ENCODE results near the gene DDX55.

Gene DDX55

GRCh38 chr12:123598522-123598921 is 3.4 kb upstream of the DDX55 start:
- H3K9ac ChIP-seq (ENCODE audit: low read length): no peak overlapping the region
- TF ChIP-seq EZH2phosphoT487 (conservative IDR thresholded peaks at IDR 0.05; ENCODE audit: low read length) (no peak), CTCF (IDR thresholded peaks at IDR 0.05; ENCODE audit: insufficient read depth, low read length, poor library complexity, severe bottlenecking) (no peak)
- no peak overlapping the region for H2AFZ ChIP-seq (ENCODE audit: low read depth, low read length, severe bottlenecking)
- peaks cover 16% of the 10 kb centered on the region; the same call in 1 of the 2 replicates for H3K36me3 ChIP-seq (ENCODE audit: low read length)
- no peaks in the 10 kb centered on the region for H3K27me3 ChIP-seq (ENCODE audit: low read length)
- H3K27ac ChIP-seq (ENCODE audit: low read depth, low read length): no peak overlapping the region
- peaks cover 31% of the 10 kb centered on the region for H3K79me2 ChIP-seq (ENCODE audit: insufficient read depth, low read length)
- H3K9me3 ChIP-seq (ENCODE audit: insufficient read depth, low read length): no peaks in the 10 kb centered on the region
- H3K9me2 ChIP-seq (replicated peaks; ENCODE audit: insufficient read depth, low read length): no peaks in the 10 kb centered on the region
- no peaks in the 10 kb centered on the region for H4K20me1 ChIP-seq (ENCODE audit: low read depth, low read length)
- H3F3A ChIP-seq (ENCODE audit: insufficient read depth): peaks cover 38% of the 10 kb centered on the region
- H3K4me3 ChIP-seq (ENCODE audit: insufficient read depth, low read length, poor library complexity, severe bottlenecking): no peak overlapping the region
- no peak overlapping the region for H3K4me2 ChIP-seq (ENCODE audit: low read depth, low read length, poor library complexity, severe bottlenecking)

- Histone ChIP-seq H4K20me1 (ENCODE audit: low read depth, low read length) (no peaks in the 10 kb centered on the region), H3F3A (ENCODE audit: insufficient read depth) (peaks cover 38% of the 10 kb centered on the region), H3K9ac (ENCODE audit: low read length) (no peak overlapping the region), H3K4me3 (ENCODE audit: insufficient read depth, low read length, poor library complexity, severe bottlenecking) (no peak overlapping the region), H3K9me2 (replicated peaks; ENCODE audit: insufficient read depth, low read length) (no peaks in the 10 kb centered on the region), H2AFZ (ENCODE audit: low read depth, low read length, severe bottlenecking) (no peak overlapping the region), H3K79me2 (ENCODE audit: insufficient read depth, low read length) (peaks cover 35% of the 10 kb centered on the region), H3K27ac (ENCODE audit: low read depth, low read length) (no peak overlapping the region), H3K36me3 (ENCODE audit: low read length) (peaks cover 16% of the 10 kb centered on the region; the same call in 1 of the 2 replicates), H3K4me2 (ENCODE audit: low read depth, low read length, poor library complexity, severe bottlenecking) (no peak overlapping the region), H3K27me3 (ENCODE audit: low read length) (no peaks in the 10 kb centered on the region), H3K9me3 (ENCODE audit: insufficient read depth, low read length) (no peaks in the 10 kb centered on the region)
- no peak for TF ChIP-seq EZH2phosphoT487 (conservative IDR thresholded peaks at IDR 0.05; ENCODE audit: low read length)
- TF ChIP-seq CTCF (IDR thresholded peaks at IDR 0.05; ENCODE audit: insufficient read depth, low read length, poor library complexity, severe bottlenecking): no peak
These were observed 2.6 kb upstream of the DDX55 start for GRCh38 chr12:123599310-123599709.

GRCh38 chr12:123599721-123600120 is 2.2 kb upstream of the DDX55 start:
- H3F3A ChIP-seq (ENCODE audit: insufficient read depth): peaks cover 38% of the 10 kb centered on the region
- H3K9me2 ChIP-seq (replicated peaks; ENCODE audit: insufficient read depth, low read length): no peaks in the 10 kb centered on the region
- peaks cover 37% of the 10 kb centered on the region for H3K79me2 ChIP-seq (ENCODE audit: insufficient read depth, low read length)
- H3K27me3 ChIP-seq (ENCODE audit: low read length): no peaks in the 10 kb centered on the region
- no peak overlapping the region for H3K27ac ChIP-seq (ENCODE audit: low read depth, low read length)
- peaks cover 16% of the 10 kb centered on the region; the same call in 1 of the 2 replicates for H3K36me3 ChIP-seq (ENCODE audit: low read length)
- no peaks in the 10 kb centered on the region for H3K9me3 ChIP-seq (ENCODE audit: insufficient read depth, low read length)
- H3K9ac ChIP-seq (ENCODE audit: low read length): no peak overlapping the region
- H3K4me2 ChIP-seq (ENCODE audit: low read depth, low read length, poor library complexity, severe bottlenecking): no peak overlapping the region
- no peak overlapping the region for H3K4me3 ChIP-seq (ENCODE audit: insufficient read depth, low read length, poor library complexity, severe bottlenecking)
- no peak overlapping the region for H2AFZ ChIP-seq (ENCODE audit: low read depth, low read length, severe bottlenecking)
- TF ChIP-seq EZH2phosphoT487 (conservative IDR thresholded peaks at IDR 0.05; ENCODE audit: low read length) (no peak), CTCF (IDR thresholded peaks at IDR 0.05; ENCODE audit: insufficient read depth, low read length, poor library complexity, severe bottlenecking) (no peak)
- no peaks in the 10 kb centered on the region for H4K20me1 ChIP-seq (ENCODE audit: low read depth, low read length)

Measured in SU-DHL-6 (cell line).